SU-DHL-6 (cell line): ENCODE measurements around the gene KCNJ12.

Experiments
- EZH2phosphoT487 ChIP-seq: fragments of 200-600 bp; sonication (generic), shearing (Covaris generic); conservative IDR thresholded peaks from 2 replicates; pipeline ENCODE4 v1.6.1; 2018; ENCODE audit warnings: mild to moderate bottlenecking, antibody characterized with exemption, low read length, moderate library complexity, mixed read lengths
- TF ChIP-seq, protein P1 (sequence below): fragments of 200-600 bp; sonication (generic); IDR thresholded peaks from one replicate; pipeline ENCODE4 v1.5.1; 2017; ENCODE audit warnings: antibody characterized with exemption, mild to moderate bottlenecking, low read length, moderate library complexity; ENCODE audit not compliant: insufficient read depth, poor library complexity, severe bottlenecking

DNA sequence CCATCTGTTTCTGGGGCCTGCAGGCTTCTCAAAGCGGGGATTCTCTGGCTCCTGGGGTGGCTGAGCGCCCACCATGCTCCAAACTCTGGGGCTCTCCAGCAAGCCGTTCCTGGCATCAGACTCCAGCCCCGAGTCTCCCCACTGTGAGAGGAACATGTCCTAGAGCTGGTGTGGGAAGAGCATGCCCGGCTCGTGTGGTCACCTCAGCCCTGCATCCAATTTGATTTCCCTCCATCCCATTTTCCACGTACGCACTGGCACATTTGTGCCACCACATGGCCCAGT, 23.2 kb upstream of the KCNJ12 start:
- TF ChIP-seq, protein P1, sequence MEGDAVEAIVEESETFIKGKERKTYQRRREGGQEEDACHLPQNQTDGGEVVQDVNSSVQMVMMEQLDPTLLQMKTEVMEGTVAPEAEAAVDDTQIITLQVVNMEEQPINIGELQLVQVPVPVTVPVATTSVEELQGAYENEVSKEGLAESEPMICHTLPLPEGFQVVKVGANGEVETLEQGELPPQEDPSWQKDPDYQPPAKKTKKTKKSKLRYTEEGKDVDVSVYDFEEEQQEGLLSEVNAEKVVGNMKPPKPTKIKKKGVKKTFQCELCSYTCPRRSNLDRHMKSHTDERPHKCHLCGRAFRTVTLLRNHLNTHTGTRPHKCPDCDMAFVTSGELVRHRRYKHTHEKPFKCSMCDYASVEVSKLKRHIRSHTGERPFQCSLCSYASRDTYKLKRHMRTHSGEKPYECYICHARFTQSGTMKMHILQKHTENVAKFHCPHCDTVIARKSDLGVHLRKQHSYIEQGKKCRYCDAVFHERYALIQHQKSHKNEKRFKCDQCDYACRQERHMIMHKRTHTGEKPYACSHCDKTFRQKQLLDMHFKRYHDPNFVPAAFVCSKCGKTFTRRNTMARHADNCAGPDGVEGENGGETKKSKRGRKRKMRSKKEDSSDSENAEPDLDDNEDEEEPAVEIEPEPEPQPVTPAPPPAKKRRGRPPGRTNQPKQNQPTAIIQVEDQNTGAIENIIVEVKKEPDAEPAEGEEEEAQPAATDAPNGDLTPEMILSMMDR: no peak
- no peak for TF ChIP-seq EZH2phosphoT487
